ENCODE results near the gene IL27RA. TPM values are rescaled to one million over a fixed set of nuclear protein-coding genes. Genes with fewer than 3 reads are reported as not detected.
A peak's percentile ranks its signal among the peaks of the same experiment; 100 is the strongest.

Gene IL27RA
- total RNA-seq, 1 donor from 2014 or later = 4.7 TPM

GRCh38 chr19:14058182-14059092 is 26.9 kb downstream of the IL27RA start:
- no peak for DNase-seq (ENCODE audit: low read depth)

- DNase-seq (ENCODE audit: low read depth) = no peak
These were observed 27.5 kb downstream of the IL27RA start for GRCh38 chr19:14059093-14059480.

GRCh38 chr19:14059652-14060155 is 28.1 kb downstream of the IL27RA start:
- DNase-seq (ENCODE audit: low read depth) = no peak

GRCh38 chr19:14061081-14061749 is 29.7 kb downstream of the IL27RA start:
- DNase-seq (ENCODE audit: low read depth) = no peak

GRCh38 chr19:14061751-14062557 is 30.4 kb downstream of the IL27RA start, which contains the start of gene PALM3:
Gene PALM3 (minus strand): TSS chr19:14062076. CDS start chr19:14061980, 96 bp downstream.
- peak; percentile 77 for DNase-seq (ENCODE audit: low read depth)

GRCh38 chr19:14062558-14062855 is 30.9 kb downstream of the IL27RA start:
- no peak for DNase-seq (ENCODE audit: low read depth)

- DNase-seq (ENCODE audit: low read depth) = no peak
These were observed 31.5 kb downstream of the IL27RA start for GRCh38 chr19:14063105-14063504.

GRCh38 chr19:14066134-14066533 is 34.6 kb downstream of the IL27RA start:
- no peak for DNase-seq (ENCODE audit: low read depth)

- DNase-seq (ENCODE audit: low read depth) = no peak
These were observed 38.9 kb downstream of the IL27RA start for GRCh38 chr19:14070268-14071050.

GRCh38 chr19:14072535-14073260 is 41.1 kb downstream of the IL27RA start, which contains the start of gene MISP3:
Gene MISP3 (plus strand): TSS chr19:14072786. CDS start chr19:14073310, 524 bp downstream.
- no peak for DNase-seq (ENCODE audit: low read depth)

- no peak for DNase-seq (ENCODE audit: low read depth)
These were observed 41.8 kb downstream of the IL27RA start for GRCh38 chr19:14073261-14073924.

- DNase-seq (ENCODE audit: low read depth) = no peak
These were observed 42.6 kb downstream of the IL27RA start for GRCh38 chr19:14073925-14074838.

GRCh38 chr19:14078411-14078810 is 46.8 kb downstream of the IL27RA start:
- DNase-seq (ENCODE audit: low read depth) = no peak

GRCh38 chr19:14080887-14081796 is 49.6 kb downstream of the IL27RA start:
- DNase-seq (ENCODE audit: low read depth) = peak; percentile 99

GRCh38 chr19:14081797-14082674 is 50.5 kb downstream of the IL27RA start:
- DNase-seq (ENCODE audit: low read depth) = no peak

- DNase-seq (ENCODE audit: low read depth) = no peak
These were observed 51.1 kb downstream of the IL27RA start for GRCh38 chr19:14082675-14082960.
